Activated CD4-positive, alpha-beta T cell treated with anti-CD3 and anti-CD28 coated beads for 4 hours (primary cell): Measurements from ENCODE around the gene GLYR1.

Experiments used
- DNase-seq, 2 donors: peaks; one replicate each; pipeline ENCODE4 v3.0.0-alpha.2; 2020

The GLYR1 gene

GRCh38 chr16:4754865-4755264, 92.2 kb downstream of the GLYR1 start:
- no peak for DNase-seq

- no peak for DNase-seq
Measured at GRCh38 chr16:4753227-4753626, 93.9 kb downstream of the GLYR1 start.
